OCI-LY3 (cell line): Measurements from ENCODE around the gene DUSP2.

Experiments
- H2AFZ ChIP-seq: fragments of 200-600, 300-600 bp; shearing (Covaris generic); 2 replicates; pipeline ENCODE4 v1.6.0; 2014; ENCODE audit warnings: antibody characterized with exemption, low read depth, low read length
- H3K27ac ChIP-seq: fragments of 200-600, 300-600 bp; sonication (generic); 2 replicates; pipeline ENCODE4 v1.5.1; 2014; ENCODE audit warnings: mild to moderate bottlenecking, low read length, moderate library complexity, mixed read lengths
- H3K27me3 ChIP-seq: fragments of 200-600, 300-600 bp; sonication (generic); 2 replicates; pipeline ENCODE4 v1.6.1; 2014; ENCODE audit warnings: low read depth, low read length, mixed read lengths
- H3K36me3 ChIP-seq: fragments of 200-600, 300-600 bp; sonication (generic); replicated peaks from 2 replicates; pipeline ENCODE3; 2014; ENCODE audit warnings: low read depth, low read length, mixed read lengths
- H3K4me1 ChIP-seq: fragments of 300-600, 200-600 bp; sonication (generic); 2 replicates; pipeline ENCODE4 v1.6.1; 2014; ENCODE audit warnings: low read length, mixed read lengths
- H3K4me2 ChIP-seq: fragments of 200-600, 300-600 bp; sonication (generic); 2 replicates; pipeline ENCODE4 v1.6.1; 2014; ENCODE audit warnings: low read length, mixed read lengths
- H3K4me3 ChIP-seq: fragments of 300-600, 200-600 bp; sonication (generic); 2 replicates; pipeline ENCODE4 v1.5.1; 2014; ENCODE audit warnings: antibody characterized with exemption, mild to moderate bottlenecking, low read length, moderate library complexity
- H3K79me2 ChIP-seq: fragments of 300-600, 200-600 bp; shearing (Covaris generic); 2 replicates; pipeline ENCODE4 v1.6.1; 2014; ENCODE audit warnings: mild to moderate bottlenecking, low read length, mixed read lengths
- H3K9ac ChIP-seq: fragments of 300-600, 200-600 bp; shearing (Covaris generic); 2 replicates; pipeline ENCODE4 v1.6.0; 2014; ENCODE audit warnings: mild to moderate bottlenecking, low read length, moderate library complexity
- H3K9me3 ChIP-seq: fragments of 200-600, 300-600 bp; shearing (Covaris generic); 2 replicates; pipeline ENCODE4 v1.6.1; 2014; ENCODE audit warnings: low read length, mixed read lengths; ENCODE audit not compliant: insufficient read depth
- H4K20me1 ChIP-seq: fragments of 200-600, 300-600 bp; sonication (generic); 2 replicates; pipeline ENCODE4 v1.6.1; 2016; ENCODE audit warnings: low read length, mixed read lengths; ENCODE audit not compliant: insufficient read depth
- CTCF ChIP-seq: fragments of 200-600, 300-600 bp; sonication (generic); IDR thresholded peaks from 2 replicates; pipeline ENCODE4 v1.5.1; 2014; ENCODE audit warnings: antibody characterized with exemption, low read length, low read depth
- EZH2phosphoT487 ChIP-seq: fragments of 200-600 bp; shearing (Covaris generic); IDR thresholded peaks from 2 replicates; pipeline ENCODE4 v1.6.1; 2018; ENCODE audit warnings: antibody characterized with exemption, mixed run types, low read depth

The DUSP2 gene

GRCh38 chr2:96098900-96099590, 46.2 kb downstream of the DUSP2 start:
- H3K9ac ChIP-seq = no peak overlapping the region
- no peaks in the 10 kb centered on the region for H3K9me3 ChIP-seq
- H3K4me3 ChIP-seq = no peak overlapping the region
- H4K20me1 ChIP-seq = no peaks in the 10 kb centered on the region
- H3K4me2 ChIP-seq = no peak overlapping the region
- H2AFZ ChIP-seq = no peak overlapping the region
- H3K36me3 ChIP-seq = no peaks in the 10 kb centered on the region
- H3K79me2 ChIP-seq = no peaks in the 10 kb centered on the region
- no peaks in the 10 kb centered on the region for H3K4me1 ChIP-seq
- no peak overlapping the region for H3K27ac ChIP-seq
- H3K27me3 ChIP-seq = peaks cover 6% of the 10 kb centered on the region
- TF ChIP-seq CTCF (no peak), EZH2phosphoT487 (no peak)

- Histone ChIP-seq H3K9me3 (no peaks in the 10 kb centered on the region), H4K20me1 (no peaks in the 10 kb centered on the region), H2AFZ (no peak overlapping the region), H3K9ac (no peak overlapping the region), H3K27ac (no peak overlapping the region), H3K27me3 (peaks cover 6% of the 10 kb centered on the region), H3K36me3 (no peaks in the 10 kb centered on the region), H3K79me2 (no peaks in the 10 kb centered on the region), H3K4me3 (no peak overlapping the region), H3K4me2 (no peak overlapping the region), H3K4me1 (no peaks in the 10 kb centered on the region)
- no peak for TF ChIP-seq CTCF
- TF ChIP-seq EZH2phosphoT487 = no peak
Observed at GRCh38 chr2:96097951-96098823, 47.1 kb downstream of the DUSP2 start.

- H3K79me2 ChIP-seq = no peaks in the 10 kb centered on the region
- peaks cover 6% of the 10 kb centered on the region for H3K27me3 ChIP-seq
- no peaks in the 10 kb centered on the region for H3K36me3 ChIP-seq
- H3K4me3 ChIP-seq = no peak overlapping the region
- H2AFZ ChIP-seq = no peak overlapping the region
- H3K4me2 ChIP-seq = no peak overlapping the region
- H3K9ac ChIP-seq = no peak overlapping the region
- H4K20me1 ChIP-seq = no peaks in the 10 kb centered on the region
- TF ChIP-seq EZH2phosphoT487 (no peak), CTCF (no peak)
- no peaks in the 10 kb centered on the region for H3K4me1 ChIP-seq
- no peak overlapping the region for H3K27ac ChIP-seq
- H3K9me3 ChIP-seq = no peaks in the 10 kb centered on the region
Observed at GRCh38 chr2:96097441-96097840, 47.8 kb downstream of the DUSP2 start.

GRCh38 chr2:96095116-96095636, 50.1 kb downstream of the DUSP2 start:
- H3K27ac ChIP-seq = no peak overlapping the region
- no peaks in the 10 kb centered on the region for H3K36me3 ChIP-seq
- H3K9me3 ChIP-seq = no peaks in the 10 kb centered on the region
- H2AFZ ChIP-seq = no peak overlapping the region
- no peaks in the 10 kb centered on the region for H3K79me2 ChIP-seq
- no peak overlapping the region for H3K4me3 ChIP-seq
- no peak overlapping the region for H3K9ac ChIP-seq
- peaks cover 6% of the 10 kb centered on the region for H3K27me3 ChIP-seq
- no peaks in the 10 kb centered on the region for H4K20me1 ChIP-seq
- no peak overlapping the region for H3K4me2 ChIP-seq
- H3K4me1 ChIP-seq = no peaks in the 10 kb centered on the region
- no peak for TF ChIP-seq EZH2phosphoT487
- no peak for TF ChIP-seq CTCF
